Activated T-cell treated with anti-CD3 and anti-CD28 coated beads for 1 hour (primary cell): Measurements from ENCODE around the gene CDC42BPA.
"Not testable (repeated sequence)": the region's sequence is repeated elsewhere in the genome, so short reads cannot be mapped to it uniquely, and the experiment has no call there.

Experiments
- DNase-seq: peaks from one replicate; pipeline ENCODE4 v3.0.0-alpha.2; 2020; ENCODE audit warnings: low read depth

Gene CDC42BPA

DNA sequence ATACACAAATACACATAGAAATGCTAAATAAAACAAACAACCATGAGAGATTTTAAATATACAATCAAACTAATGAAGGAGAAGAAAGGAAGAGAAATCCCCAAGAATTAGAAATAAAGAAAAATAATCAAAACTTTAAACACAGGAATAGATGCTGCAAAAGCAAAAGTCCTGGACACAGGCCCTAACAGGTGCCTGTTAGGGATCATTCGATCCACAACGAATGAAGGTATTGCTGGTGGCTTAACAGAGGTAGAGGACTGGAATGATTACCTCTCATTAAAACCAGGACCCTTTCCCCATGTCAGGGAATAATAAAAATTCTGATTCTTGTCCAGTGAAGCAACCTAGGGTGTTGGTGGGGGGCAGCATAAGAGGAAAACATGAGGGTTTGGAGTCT lies 56.8 kb downstream of the CDC42BPA start:
- DNase-seq = no peak

DNA sequence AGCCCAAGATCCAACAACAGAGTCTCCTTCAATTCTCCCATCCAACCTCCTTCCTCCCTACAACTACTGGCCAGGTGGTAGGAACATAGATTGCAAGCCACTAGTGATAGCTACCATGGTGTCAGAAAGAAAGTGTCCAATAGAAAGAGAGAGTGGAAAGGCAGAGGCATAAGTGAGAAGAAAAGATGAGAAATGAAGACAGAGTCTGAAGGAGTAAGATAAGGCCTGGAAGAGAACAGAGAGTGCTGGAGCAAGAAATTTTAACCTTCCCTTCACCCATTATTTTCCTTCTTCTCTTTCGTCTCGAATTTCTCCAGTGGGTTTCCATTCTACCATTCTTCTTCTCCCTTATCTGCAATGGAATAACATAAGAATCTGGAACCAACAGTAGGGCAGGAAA lies 57.9 kb downstream of the CDC42BPA start:
- DNase-seq = no peak

DNA sequence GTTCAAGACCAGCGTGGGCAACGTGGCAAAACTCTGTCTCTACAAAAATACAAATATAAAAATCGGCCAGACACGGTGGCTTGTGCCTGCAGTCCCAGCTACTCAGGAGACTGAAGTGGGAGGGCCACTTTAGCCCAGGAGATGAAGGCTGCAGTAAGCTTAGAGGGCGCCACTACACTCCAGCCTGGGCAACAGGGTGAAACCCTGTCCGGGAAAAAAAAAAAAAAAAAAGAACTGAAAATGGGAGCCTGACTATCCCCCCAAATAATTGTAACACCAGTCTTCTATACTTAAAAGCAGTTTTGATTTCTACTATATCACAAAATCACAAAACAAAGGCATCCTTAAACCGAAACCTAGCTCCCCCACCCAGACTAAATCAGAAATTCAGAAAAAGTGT lies 60.3 kb downstream of the CDC42BPA start:
- DNase-seq = no peak

DNA sequence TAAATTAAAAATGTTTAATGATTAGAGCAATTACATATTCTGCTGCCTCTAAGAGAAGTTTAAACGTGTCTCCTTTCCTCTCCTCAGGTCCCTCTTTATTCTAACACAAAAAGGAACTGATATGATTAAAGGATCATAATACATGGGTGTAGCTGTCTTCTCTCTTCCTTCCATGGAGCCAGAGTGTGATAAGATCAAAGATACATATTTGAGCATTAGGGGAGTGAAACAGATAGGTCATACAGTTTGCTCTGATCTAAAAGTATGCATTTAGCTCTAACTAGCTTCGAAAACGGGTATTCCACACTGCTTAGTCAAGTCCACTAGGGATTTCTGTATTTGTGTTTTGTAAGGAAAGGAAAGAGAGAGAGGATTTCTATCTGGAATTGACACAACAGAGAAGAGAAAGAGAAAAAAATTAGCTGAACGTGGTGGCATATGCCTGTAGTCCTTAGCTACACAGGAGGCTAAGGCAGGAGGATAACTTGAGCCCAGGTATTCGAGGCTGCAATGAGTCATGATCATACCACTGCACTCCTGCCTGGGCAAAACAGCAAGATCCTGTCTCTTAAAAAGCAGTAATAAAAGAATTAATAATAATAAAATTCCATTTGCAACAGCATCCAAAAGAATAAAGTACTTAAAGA lies 63.1 kb downstream of the CDC42BPA start:
- DNase-seq = no peak

DNA sequence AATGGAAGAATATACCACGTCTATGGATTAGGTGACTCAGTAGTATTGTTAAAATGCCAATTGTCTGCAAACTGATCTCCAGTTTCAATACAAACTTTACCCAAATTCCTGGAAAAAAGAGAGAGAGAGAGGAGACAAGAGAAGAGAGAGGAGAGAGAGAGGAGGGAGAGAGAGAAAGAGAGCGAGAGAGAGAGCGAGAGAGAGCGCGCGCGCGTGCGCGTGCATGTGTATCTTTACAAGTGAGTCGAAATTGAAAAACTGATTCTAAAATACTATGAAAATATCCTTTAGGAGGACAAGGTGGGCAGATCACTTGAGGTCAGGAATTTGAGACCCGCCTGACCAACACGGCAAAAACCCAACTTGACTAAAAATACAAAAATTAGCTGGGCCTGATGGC lies 65.2 kb downstream of the CDC42BPA start:
- no peak for DNase-seq

DNA sequence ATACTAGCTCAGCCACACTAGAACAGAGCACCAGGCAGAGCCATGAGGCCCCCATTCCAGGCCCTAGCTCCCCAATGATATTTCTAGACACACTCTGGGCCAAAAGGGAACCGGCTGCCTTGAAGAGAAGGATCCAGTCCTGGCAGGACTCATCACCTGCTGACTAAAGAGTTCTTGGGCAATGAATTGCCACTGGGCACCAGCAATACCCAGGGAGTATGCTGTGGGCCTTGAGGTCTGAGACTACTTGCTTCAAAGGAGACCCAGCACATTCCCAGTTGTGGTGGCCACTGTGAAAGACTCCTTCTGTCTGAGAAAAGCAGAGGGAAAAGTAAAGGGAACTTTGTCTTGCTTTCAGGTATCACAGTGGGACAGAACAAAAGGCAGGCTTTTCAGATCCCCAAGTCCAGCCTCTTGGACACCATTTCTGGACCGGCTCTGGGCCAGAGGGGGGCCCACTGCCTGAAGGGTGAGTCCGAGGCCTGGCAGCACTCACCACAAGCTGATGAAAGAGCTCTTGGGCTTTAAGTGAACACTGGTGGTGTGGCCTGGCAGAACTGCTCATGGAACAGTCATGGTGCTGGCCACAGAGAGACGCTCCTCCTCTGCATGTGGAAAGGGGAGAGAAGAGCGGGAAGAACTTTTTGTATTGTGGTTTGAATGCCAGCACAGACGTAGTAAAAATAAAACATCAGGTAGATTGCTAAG lies 72.5 kb downstream of the CDC42BPA start:
- DNase-seq = no peak

DNA sequence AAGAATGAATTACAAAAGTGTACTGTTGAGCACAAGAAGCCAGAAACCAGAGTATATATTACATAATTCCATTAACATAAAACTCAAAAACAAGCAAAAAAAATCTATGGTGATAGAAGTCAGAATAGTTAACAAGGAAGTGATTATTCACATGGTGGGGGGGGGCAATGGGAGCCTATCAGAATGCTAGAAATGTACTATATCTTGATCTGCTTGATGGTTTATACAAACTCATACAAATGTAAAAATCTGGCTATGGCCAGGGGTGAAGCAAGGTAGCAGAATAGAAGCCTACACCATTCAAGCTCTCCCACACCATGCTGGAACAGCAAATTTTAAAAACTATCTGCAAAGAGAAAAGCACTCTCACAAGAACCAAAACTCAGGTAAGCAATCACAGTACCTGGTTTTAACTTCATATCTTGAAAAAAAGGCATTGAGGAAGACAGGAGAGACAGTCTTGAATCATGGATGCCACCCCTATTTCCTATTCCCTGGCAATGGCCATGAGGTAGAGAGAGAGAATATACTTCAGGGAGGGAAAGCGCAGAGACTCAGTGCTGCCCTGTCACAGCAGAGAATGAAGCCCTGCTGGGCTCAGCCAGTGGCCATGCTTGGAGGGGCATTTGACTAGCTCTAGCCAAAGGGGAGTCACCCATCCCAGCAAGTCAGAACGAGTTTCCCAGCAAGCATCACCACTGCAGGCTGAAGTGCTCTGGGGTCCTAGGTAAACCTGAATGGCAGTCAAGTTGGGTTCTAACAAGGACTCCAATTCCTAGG lies 73.8 kb downstream of the CDC42BPA start:
- no peak for DNase-seq

DNA sequence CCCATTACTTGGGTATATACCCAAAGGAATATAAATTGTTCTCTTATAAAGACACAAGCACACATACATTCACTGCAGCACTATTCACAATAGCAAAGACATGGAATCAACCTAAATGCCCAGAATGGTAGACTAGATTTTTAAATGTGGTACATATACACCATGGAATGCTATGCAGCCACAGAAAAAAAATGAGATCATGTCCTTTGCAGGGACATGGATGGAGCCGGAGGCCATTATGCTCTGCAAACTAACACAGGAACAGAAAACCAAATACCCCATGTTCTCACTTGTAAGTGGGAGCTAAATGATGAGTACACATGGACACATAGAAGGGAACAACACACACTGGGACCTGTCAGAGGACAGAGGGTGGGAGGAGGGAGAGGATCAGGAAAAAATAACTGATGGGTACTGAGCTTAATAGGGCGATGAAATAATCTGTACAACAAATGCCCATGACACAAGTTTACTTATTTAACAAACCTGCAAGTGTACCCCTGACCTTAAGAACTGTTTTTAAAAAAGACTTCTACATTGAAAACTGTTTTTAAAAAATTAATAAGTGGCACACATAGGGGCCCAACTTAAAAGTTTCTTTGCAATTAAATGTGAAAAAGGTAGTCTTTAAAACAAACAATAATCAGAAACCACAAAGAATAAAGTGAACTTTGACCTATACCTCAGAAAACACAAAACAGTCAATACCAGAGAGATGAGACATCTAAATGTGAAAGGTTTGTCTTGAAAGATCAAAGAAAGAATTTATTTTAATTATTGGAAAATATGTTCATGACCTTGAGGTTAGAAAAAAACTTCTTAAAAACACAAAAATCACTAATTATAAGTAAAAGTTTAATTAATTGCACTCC lies 75.2 kb downstream of the CDC42BPA start:
- no peak for DNase-seq

DNA sequence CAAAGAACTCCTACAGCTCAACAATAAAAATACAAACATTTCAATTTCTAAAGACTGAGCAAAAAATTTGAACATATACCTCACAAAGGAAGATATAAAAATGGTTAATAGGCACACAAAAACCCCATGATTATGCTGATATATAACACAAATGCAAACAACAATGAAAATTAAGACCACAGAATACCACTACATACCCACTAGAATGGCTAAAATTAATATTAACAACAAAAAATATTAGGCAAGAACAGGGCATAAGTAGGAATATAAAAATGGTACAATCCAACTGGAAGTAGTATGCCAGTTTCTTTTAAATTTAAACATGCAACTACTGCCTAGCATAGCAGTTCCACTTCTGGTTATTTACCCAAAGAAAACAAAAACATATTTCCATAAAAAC lies 77.3 kb downstream of the CDC42BPA start:
- no peak for DNase-seq

DNA sequence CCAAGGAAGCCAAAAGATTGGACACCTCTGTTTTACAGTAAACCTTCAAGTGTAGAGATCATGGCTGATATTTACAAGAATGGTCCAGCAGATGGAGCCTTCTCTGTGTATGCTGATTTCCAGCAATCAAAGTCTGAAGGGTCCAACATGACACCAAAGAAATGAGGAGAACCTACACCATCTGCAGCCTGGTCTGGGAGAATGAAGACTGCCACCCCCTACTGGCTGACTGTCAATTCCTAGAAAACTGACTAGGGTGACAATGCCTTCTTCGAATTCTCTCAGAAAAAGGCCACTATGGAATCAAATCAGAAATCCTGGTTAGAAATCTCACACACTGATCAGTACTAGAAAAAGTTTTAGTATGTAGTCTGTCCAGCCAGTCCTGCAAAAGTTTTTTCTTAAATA lies 83.3 kb downstream of the CDC42BPA start:
- no peak for DNase-seq

DNA sequence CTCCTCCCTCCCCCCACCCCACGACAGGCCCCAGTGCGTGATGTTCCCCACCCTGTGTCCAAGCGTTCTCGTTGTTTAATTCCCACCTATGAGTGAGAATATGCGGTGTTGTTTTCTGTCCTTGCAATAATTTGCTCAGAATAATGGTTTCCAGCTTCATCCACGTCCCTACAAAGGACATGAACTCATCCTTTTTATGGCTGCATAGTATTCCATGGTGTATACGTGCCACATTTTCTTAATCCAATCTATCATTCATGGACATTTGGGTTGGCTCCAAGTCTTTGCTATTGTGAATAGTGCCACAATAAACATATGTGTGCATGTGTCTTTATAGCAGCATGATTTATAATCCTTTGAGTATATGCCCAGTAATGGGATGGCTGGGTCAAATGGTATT lies 87.2 kb downstream of the CDC42BPA start:
- DNase-seq = not testable (repeated sequence)

DNA sequence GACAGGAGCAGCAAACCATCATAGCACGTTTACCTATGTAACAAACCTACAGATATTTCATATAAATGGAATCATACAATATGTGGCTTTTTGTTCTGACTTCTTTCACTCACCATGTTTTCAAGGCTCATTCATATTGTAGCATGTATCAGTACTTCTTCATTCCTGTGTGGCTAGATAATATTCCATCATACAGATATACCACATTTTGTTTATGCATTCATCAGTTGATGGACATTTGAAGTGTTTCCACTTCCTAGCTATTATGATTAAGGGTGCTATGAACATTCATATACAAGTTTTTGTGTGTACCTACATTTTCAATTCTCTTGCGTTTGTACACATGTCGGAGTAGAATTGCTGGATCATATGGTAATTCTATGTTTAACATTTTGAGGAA lies 90.1 kb downstream of the CDC42BPA start:
- no peak for DNase-seq

DNA sequence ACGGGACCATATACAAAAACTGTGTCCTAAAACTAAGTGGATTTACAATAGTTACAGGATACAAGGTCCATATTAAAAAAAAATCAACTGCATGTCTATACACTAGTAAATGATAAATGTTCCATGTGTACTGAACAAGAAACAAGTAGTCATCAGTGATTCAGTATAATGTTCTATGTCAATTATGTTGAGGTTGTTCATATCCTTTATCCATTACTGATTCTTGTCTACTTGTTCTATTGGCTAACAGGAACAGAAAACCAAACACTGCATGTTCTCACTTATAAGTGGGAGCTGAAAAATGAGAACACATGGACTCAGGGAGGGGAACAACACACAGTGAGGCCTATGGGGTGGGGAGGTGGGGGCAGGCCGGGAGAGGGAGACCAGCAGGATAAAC lies 90.5 kb downstream of the CDC42BPA start:
- no peak for DNase-seq

DNA sequence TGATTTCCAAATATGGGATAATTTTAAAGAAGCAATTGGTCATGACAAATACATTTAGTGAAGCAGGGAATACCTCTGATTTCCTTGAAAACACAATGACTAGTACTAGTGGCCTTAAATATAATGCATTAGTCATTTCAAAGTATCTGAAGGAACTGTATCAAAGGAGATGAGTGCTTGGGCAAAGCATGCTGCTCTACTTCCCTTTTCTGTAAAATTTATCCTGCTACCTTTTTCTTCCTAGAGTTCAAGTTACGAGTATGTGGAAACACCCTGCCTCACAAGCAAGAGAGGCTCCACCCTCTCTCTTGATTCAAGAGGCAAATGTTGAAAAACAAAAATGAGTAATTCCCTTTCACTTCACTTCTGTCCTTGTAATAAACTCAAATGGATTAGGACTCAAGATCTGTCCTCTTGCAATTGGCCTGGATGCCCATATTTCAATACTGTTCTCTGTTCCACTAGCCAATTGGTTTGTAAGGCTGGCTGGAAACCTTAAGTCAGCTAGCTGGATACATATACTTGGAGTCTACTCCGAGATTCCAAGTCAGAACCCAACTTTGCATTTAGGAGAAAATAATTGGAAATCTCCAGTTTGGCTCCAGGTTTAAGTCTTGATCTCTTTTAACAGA lies 92.5 kb downstream of the CDC42BPA start:
- DNase-seq = no peak

DNA sequence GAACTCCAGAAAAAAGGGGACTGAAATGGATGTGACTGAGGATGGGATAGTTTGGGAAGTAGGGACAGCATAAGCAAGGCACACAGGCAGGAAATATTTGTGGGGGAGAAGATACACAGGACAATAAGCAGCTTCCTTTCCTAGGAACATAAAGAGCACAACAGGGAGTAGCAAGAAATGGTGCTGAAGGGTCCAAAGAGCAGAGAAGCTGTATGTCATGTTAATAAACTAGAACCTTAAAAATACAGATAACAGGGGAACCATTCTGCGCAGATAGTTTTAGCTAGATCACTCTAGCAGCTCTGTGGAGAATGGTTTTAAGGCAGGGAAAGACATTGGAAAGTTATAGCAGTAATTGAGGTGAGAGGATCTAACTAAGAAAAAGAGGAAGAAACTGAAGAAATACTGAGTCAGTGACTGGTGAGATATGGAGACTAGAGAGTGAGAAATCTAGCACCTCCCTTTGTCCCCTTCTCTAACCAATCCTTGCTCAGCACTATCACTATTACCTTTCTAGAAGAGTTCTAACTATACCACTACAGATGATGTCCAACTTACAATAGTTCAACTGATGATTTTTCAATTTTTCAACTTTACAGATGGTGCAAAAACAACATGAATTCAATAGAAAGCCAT lies 95.0 kb downstream of the CDC42BPA start:
- DNase-seq = no peak

DNA sequence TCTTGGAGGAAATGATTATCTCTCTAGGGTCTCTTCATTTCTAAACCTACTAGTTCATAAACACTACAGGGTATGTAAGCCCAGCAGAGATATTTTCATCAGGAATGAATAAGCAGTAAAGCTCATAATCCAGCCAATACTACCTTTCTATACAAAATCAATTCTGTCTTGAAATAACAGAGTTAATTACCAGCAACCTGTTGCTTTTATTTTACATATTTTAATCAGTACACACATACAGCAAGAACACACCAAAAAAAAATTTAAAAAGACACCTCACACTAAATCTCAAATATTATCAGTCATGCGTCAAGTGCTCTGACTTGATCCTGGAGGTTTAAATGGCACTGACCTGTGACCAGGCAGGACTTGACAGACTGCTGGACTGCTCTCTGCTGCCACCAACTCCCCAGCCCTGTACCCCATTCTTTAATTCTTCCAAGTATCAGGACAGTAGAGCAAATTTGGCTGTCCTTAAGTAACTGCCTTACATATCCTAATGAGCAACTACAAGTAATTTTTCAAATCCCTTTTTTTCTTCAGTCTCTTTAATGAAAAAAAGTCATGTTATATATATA lies 98.5 kb downstream of the CDC42BPA start:
- no peak for DNase-seq

DNA sequence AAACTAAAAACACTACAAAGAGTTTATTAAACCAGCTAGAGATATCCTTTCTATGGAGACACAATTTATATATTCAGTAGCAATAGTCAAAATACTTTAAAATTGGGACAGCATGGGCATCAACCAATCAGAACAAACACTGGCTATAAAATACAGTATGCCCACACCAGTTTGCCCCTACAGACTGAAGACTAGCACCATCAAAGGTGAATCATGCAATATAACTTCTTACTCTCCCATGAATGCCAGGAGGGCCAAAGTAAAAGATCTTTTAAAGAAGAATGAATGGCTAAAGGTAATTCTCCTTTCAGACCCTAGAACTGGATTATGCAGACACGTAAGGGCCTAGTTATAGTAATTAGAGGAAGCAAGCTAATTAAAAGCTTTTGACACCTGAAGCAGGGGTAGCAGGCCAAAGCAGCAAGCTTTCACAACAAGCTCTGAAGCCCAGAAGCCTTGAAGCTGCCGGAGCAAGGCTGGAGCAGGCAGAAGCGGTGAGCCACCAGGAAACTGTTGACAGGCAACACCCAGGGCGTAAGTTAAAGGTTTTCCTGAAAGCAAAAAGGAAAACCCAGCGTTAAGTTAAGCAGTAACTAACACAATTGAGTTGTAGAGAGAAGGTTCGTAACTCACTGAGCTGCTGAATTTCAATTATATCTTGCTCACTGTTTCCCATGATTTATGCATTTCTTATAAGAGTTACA lies 99.3 kb downstream of the CDC42BPA start:
- DNase-seq = no peak

DNA sequence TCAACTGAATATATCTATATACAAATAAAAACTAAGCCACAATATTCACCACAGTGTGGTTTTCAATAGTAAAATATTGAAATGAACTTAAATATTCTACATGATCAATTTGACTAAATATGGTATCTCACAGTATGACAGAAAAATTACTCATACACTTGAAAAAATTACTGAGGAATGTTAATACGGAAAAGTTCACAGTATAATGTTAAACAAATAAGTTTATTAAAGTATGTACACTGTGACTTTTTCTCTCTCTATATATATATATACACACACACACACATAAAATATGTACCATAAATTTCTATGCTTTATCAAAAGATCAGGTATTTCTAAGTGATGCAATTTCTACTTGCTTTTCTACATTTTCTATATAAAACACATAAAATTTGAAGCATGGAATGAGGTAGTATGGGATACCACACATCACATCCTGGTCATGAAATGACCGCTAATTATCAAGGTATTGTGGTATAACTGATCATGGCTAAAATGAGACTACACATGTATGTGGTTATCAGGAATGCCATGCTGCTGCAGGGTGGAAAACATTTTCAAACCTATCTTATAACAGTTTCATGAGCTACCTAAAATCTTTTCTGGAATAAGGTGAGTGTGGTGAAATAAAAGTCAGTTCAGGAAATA lies 102.3 kb downstream of the CDC42BPA start:
- DNase-seq = no peak

DNA sequence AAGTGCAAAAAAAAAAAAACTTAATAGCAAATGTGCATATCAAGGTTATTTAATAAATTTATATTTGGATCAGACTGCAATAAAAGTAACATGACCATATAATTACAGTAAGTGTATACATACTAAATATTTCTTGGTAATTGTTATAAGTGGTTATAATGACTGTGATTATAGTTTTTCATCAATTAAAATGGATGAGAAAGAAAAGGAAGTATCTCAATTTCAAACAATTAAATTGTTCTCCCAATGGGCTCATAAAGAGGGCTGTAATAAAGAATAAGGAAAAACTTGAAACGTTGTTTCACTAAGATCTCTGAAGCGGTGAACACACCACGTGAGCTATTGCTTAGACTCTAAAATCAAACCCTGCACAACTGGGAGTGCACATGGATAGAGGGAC lies 104.1 kb downstream of the CDC42BPA start:
- DNase-seq = no peak

DNA sequence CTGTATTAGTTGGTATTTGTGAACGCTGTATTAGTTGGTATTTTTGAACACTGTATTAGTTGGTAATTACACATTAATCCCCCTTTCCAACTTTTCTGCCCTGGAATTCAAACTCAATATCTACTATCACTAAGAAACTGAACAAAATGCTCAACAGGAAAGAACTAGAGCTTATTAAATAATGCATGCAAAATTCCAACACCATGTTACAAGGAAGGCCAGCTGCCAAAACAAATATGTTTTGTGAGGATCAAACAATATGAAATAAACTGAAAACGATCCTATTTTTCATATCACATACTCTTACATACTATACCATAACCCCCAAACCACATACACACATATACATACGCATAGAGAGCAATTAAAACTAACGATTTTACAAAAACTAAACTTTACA lies 104.9 kb downstream of the CDC42BPA start:
- no peak for DNase-seq
